Measurements from ENCODE around the gene CCDC107. TPM values are rescaled to one million over a fixed set of nuclear protein-coding genes. Genes with fewer than 3 reads are reported as not detected.
"Not testable (repeated sequence)": the region's sequence is repeated elsewhere in the genome, so short reads cannot be mapped to it uniquely, and the experiment has no call there.

CCDC107 gene
- total RNA-seq, 1 donor from 2014 or later = 23.0 TPM

- Mint-ChIP-seq H3K27ac (peak overlapping the region; percentile 78), H3K9me3 (peaks cover 12% of the 10 kb centered on the region), H3K4me1 (ENCODE audit: low read depth) (peaks cover 54% of the 10 kb centered on the region), H3K36me3 (ENCODE audit: low read depth) (peaks cover 48% of the 10 kb centered on the region)
- H3K4me3 Mint-ChIP-seq (ENCODE audit: low read depth); H3K27me3 Mint-ChIP-seq (ENCODE audit: low read depth); intact Hi-C loops (cut with micrococcal nuclease); DNase-seq (ENCODE audit: low spot score): not testable (repeated sequence)
Measured at GRCh38 chr9:35640431-35640830, 17.7 kb upstream of the CCDC107 start.

GRCh38 chr9:35641478-35641877 is 16.6 kb upstream of the CCDC107 start:
- intact Hi-C loops (cut with micrococcal nuclease); H3K27ac Mint-ChIP-seq; H3K27me3 Mint-ChIP-seq (ENCODE audit: low read depth); H3K4me3 Mint-ChIP-seq (ENCODE audit: low read depth); DNase-seq (ENCODE audit: low spot score): not testable (repeated sequence)
- H3K36me3 Mint-ChIP-seq (ENCODE audit: low read depth) = peaks cover 51% of the 10 kb centered on the region
- H3K9me3 Mint-ChIP-seq = peaks cover 12% of the 10 kb centered on the region
- H3K4me1 Mint-ChIP-seq (ENCODE audit: low read depth) = peaks cover 49% of the 10 kb centered on the region

- peaks cover 12% of the 10 kb centered on the region for H3K9me3 Mint-ChIP-seq
- peaks cover 45% of the 10 kb centered on the region for H3K4me1 Mint-ChIP-seq (ENCODE audit: low read depth)
- intact Hi-C loops (cut with micrococcal nuclease) = no loop called here
Measured at GRCh38 chr9:35643046-35643445, 15.0 kb upstream of the CCDC107 start.

GRCh38 chr9:35645736-35646135 is 12.4 kb upstream of the CCDC107 start:
- H3K36me3 Mint-ChIP-seq (ENCODE audit: low read depth) = peaks cover 54% of the 10 kb centered on the region
- H3K27me3 Mint-ChIP-seq (ENCODE audit: low read depth) = not testable (repeated sequence)

More at GRCh38 chr9:35643046-35643445, 15.0 kb upstream of the CCDC107 start:
- Mint-ChIP-seq H3K27ac (no peak overlapping the region), H3K27me3 (ENCODE audit: low read depth) (no peaks in the 10 kb centered on the region), H3K4me3 (ENCODE audit: low read depth) (no peak overlapping the region), H3K36me3 (ENCODE audit: low read depth) (peaks cover 54% of the 10 kb centered on the region)
- DNase-seq (ENCODE audit: low spot score) = no peak

GRCh38 chr9:35646153-35646532 is 11.9 kb upstream of the CCDC107 start:
- peaks cover 2% of the 10 kb centered on the region for H3K9me3 Mint-ChIP-seq
- intact Hi-C loops (cut with micrococcal nuclease) = loop anchor here (1.0 to 2.0 kb wide), 6 partner anchors 27 to 529 kb away; partner anchors contain the start of genes CD72 and HINT2
- no peak for DNase-seq (ENCODE audit: low spot score)
- peak overlapping the region; percentile 96 for H3K27ac Mint-ChIP-seq
- peaks cover 44% of the 10 kb centered on the region for H3K4me1 Mint-ChIP-seq (ENCODE audit: low read depth)
- H3K27me3 Mint-ChIP-seq (ENCODE audit: low read depth) = no peaks in the 10 kb centered on the region
- H3K36me3 Mint-ChIP-seq (ENCODE audit: low read depth) = peaks cover 50% of the 10 kb centered on the region
- H3K4me3 Mint-ChIP-seq (ENCODE audit: low read depth) = peak overlapping the region; percentile 96

More at GRCh38 chr9:35645736-35646135, 12.4 kb upstream of the CCDC107 start:
- not testable (repeated sequence) for H3K9me3 Mint-ChIP-seq; DNase-seq (ENCODE audit: low spot score)
- H3K4me3 Mint-ChIP-seq (ENCODE audit: low read depth) = peak overlapping the region; percentile 96
- intact Hi-C loops (cut with micrococcal nuclease) = loop anchor here (1.0 to 2.0 kb wide), 6 partner anchors 27 to 529 kb away; partner anchors contain the start of genes CD72 and HINT2
- peaks cover 41% of the 10 kb centered on the region for H3K4me1 Mint-ChIP-seq (ENCODE audit: low read depth)
- peak overlapping the region; percentile 96 for H3K27ac Mint-ChIP-seq

- DNase-seq (ENCODE audit: low spot score) = peak; percentile 91
- Mint-ChIP-seq H3K27me3 (ENCODE audit: low read depth) (no peaks in the 10 kb centered on the region), H3K36me3 (ENCODE audit: low read depth) (peaks cover 45% of the 10 kb centered on the region), H3K4me1 (ENCODE audit: low read depth) (peaks cover 45% of the 10 kb centered on the region), H3K9me3 (no peaks in the 10 kb centered on the region), H3K4me3 (ENCODE audit: low read depth) (peak overlapping the region; percentile 96), H3K27ac (peak overlapping the region; percentile 96)
- intact Hi-C loops (cut with micrococcal nuclease) = loop anchor here (1.0 to 2.0 kb wide), 6 partner anchors 28 to 530 kb away; partner anchors contain the start of genes CD72 and HINT2
Measured at GRCh38 chr9:35646533-35647265, 11.4 kb upstream of the CCDC107 start.

- Mint-ChIP-seq H3K4me3 (ENCODE audit: low read depth) (peak overlapping the region; percentile 96), H3K4me1 (ENCODE audit: low read depth) (peaks cover 46% of the 10 kb centered on the region), H3K27me3 (ENCODE audit: low read depth) (no peaks in the 10 kb centered on the region), H3K36me3 (ENCODE audit: low read depth) (peaks cover 22% of the 10 kb centered on the region), H3K27ac (peak overlapping the region; percentile 70), H3K9me3 (no peaks in the 10 kb centered on the region)
- intact Hi-C loops (cut with micrococcal nuclease) = loop anchor here (1.0 kb wide), 1 partner anchor 8 kb away; no protein-coding TSS in a partner anchor
- no peak for DNase-seq (ENCODE audit: low spot score)
Measured at GRCh38 chr9:35649431-35650340, 8.4 kb upstream of the CCDC107 start.

- Mint-ChIP-seq H3K4me3 (ENCODE audit: low read depth) (peak within 1 kb of the TSS; percentile 96), H3K36me3 (ENCODE audit: low read depth) (peaks cover 20% of the 10 kb centered on the region), H3K9me3 (no peaks in the 10 kb centered on the region), H3K27ac (peak within 1 kb of the TSS; percentile 91), H3K27me3 (ENCODE audit: low read depth) (no peaks in the 10 kb centered on the region), H3K4me1 (ENCODE audit: low read depth) (peaks cover 43% of the 10 kb centered on the region)
- DNase-seq (ENCODE audit: low spot score) = no peak
- intact Hi-C loops (cut with micrococcal nuclease) = no loop called here
Measured at GRCh38 chr9:35650341-35651158, 7.5 kb upstream of the CCDC107 start, which contains the start of gene SIT1. Gene SIT1, minus strand, starts transcription at chr9:35650931. Its CDS starts 78 bp downstream, at chr9:35650853.

GRCh38 chr9:35651956-35652828 is 5.9 kb upstream of the CCDC107 start:
- Mint-ChIP-seq H3K27me3 (ENCODE audit: low read depth) (no peaks in the 10 kb centered on the region), H3K9me3 (no peaks in the 10 kb centered on the region), H3K4me3 (ENCODE audit: low read depth) (peak overlapping the region; percentile 96), H3K27ac (peak overlapping the region; percentile 45), H3K36me3 (ENCODE audit: low read depth) (peaks cover 18% of the 10 kb centered on the region), H3K4me1 (ENCODE audit: low read depth) (peaks cover 49% of the 10 kb centered on the region)
- no peak for DNase-seq (ENCODE audit: low spot score)
- intact Hi-C loops (cut with micrococcal nuclease) = no loop called here

- Mint-ChIP-seq H3K27me3 (ENCODE audit: low read depth) (peaks cover under 1% of the 10 kb centered on the region), H3K9me3 (no peaks in the 10 kb centered on the region), H3K4me3 (ENCODE audit: low read depth) (no peak overlapping the region)
Measured at GRCh38 chr9:35652829-35653209, 5.3 kb upstream of the CCDC107 start.

GRCh38 chr9:35653611-35654010 is 4.5 kb upstream of the CCDC107 start:
- Mint-ChIP-seq H3K27ac (no peak overlapping the region), H3K9me3 (no peaks in the 10 kb centered on the region), H3K4me3 (ENCODE audit: low read depth) (no peak overlapping the region), H3K36me3 (ENCODE audit: low read depth) (peaks cover 11% of the 10 kb centered on the region), H3K27me3 (ENCODE audit: low read depth) (peaks cover 3% of the 10 kb centered on the region), H3K4me1 (ENCODE audit: low read depth) (peaks cover 43% of the 10 kb centered on the region)
- intact Hi-C loops (cut with micrococcal nuclease) = no loop called here
- DNase-seq (ENCODE audit: low spot score) = no peak

More at GRCh38 chr9:35652829-35653209, 5.3 kb upstream of the CCDC107 start:
- Mint-ChIP-seq H3K27ac (no peak overlapping the region), H3K4me1 (ENCODE audit: low read depth) (peaks cover 49% of the 10 kb centered on the region), H3K36me3 (ENCODE audit: low read depth) (peaks cover 14% of the 10 kb centered on the region)
- intact Hi-C loops (cut with micrococcal nuclease) = no loop called here
- no peak for DNase-seq (ENCODE audit: low spot score)

Data from activated T-helper 2 cell treated with anti-CD3 and anti-CD28 coated beads, Interferon-gamma antibody, Interleukin-2, Interleukin-4, amounts not matched to agents 10 μg/mL and 5 μg/mL and 100 μg/mL, durations not matched to agents 14 hours and 24 hours and 36 hours (primary cell).